ENCODE data around the gene FBXO8.

- TF ChIP-seq, protein P1, sequence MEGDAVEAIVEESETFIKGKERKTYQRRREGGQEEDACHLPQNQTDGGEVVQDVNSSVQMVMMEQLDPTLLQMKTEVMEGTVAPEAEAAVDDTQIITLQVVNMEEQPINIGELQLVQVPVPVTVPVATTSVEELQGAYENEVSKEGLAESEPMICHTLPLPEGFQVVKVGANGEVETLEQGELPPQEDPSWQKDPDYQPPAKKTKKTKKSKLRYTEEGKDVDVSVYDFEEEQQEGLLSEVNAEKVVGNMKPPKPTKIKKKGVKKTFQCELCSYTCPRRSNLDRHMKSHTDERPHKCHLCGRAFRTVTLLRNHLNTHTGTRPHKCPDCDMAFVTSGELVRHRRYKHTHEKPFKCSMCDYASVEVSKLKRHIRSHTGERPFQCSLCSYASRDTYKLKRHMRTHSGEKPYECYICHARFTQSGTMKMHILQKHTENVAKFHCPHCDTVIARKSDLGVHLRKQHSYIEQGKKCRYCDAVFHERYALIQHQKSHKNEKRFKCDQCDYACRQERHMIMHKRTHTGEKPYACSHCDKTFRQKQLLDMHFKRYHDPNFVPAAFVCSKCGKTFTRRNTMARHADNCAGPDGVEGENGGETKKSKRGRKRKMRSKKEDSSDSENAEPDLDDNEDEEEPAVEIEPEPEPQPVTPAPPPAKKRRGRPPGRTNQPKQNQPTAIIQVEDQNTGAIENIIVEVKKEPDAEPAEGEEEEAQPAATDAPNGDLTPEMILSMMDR (IDR thresholded peaks at IDR 0.05; ENCODE audit: low read depth, low read length), result no peak
- TF ChIP-seq POLR2A (IDR thresholded peaks at IDR 0.05; ENCODE audit: extremely low read depth, insufficient read length) (no peak), MAX (IDR thresholded peaks at IDR 0.05; ENCODE audit: low read depth, low read length) (no peak), MYC (IDR thresholded peaks at IDR 0.05; ENCODE audit: low read depth, low read length) (no peak)
These were observed 31.1 kb downstream of the FBXO8 start for GRCh38 chr4:174252412-174252811.

All from NB4 (cell line).